Memory B cell (primary cell): ENCODE measurements around the gene UNKL.

ENCODE experiments used
- ATAC-seq: fragments of 150-1000 bp; cut with Tn5 transposase; 2 replicates; pipeline ENCODE4 v1.10.0; 2021; ENCODE audit warnings: low read depth, mild to moderate bottlenecking, moderate library complexity
- DNase-seq, 2 donors: peaks; one replicate each; pipeline ENCODE4 v3.0.0; 2022; ENCODE audit warnings: low spot score in 2 of 2
- H3K27ac Mint-ChIP-seq: one replicate; pipeline ENCODE4 v1.8.0; 2022; ENCODE audit warnings: mild to moderate bottlenecking, moderate library complexity, mixed read lengths
- H3K27me3 Mint-ChIP-seq: one replicate; pipeline ENCODE4 v1.8.0; 2022; ENCODE audit warnings: mixed read lengths
- H3K36me3 Mint-ChIP-seq: one replicate; pipeline ENCODE4 v1.8.0; 2022; ENCODE audit warnings: mild to moderate bottlenecking, mixed read lengths
- H3K4me1 Mint-ChIP-seq: one replicate; pipeline ENCODE4 v1.8.0; 2022; ENCODE audit warnings: mixed read lengths
- H3K4me3 Mint-ChIP-seq: one replicate; pipeline ENCODE4 v1.8.0; 2022; ENCODE audit warnings: mild to moderate bottlenecking, moderate library complexity, mixed read lengths
- H3K9me3 Mint-ChIP-seq: one replicate; pipeline ENCODE4 v1.8.0; 2022; ENCODE audit warnings: mixed read lengths

The UNKL gene

GRCh38 chr16:1408171-1408837 lies 6.2 kb downstream of the UNKL start:
- peak; percentile 96 to 98 for DNase-seq
- H3K9me3 Mint-ChIP-seq = no peaks in the 10 kb centered on the region

GRCh38 chr16:1407753-1408152 lies 6.8 kb downstream of the UNKL start:
- Mint-ChIP-seq H3K4me1 (peaks cover 13% of the 10 kb centered on the region), H3K27ac (no peak overlapping the region), H3K27me3 (no peaks in the 10 kb centered on the region), H3K9me3 (no peaks in the 10 kb centered on the region), H3K4me3 (peak overlapping the region; percentile 87), H3K36me3 (peaks cover 7% of the 10 kb centered on the region)
- no peak for ATAC-seq
- no peak for DNase-seq

More at GRCh38 chr16:1408171-1408837, 6.2 kb downstream of the UNKL start:
- Mint-ChIP-seq H3K36me3 (peaks cover 3% of the 10 kb centered on the region), H3K27ac (peak overlapping the region; percentile 82), H3K4me3 (peak overlapping the region; percentile 87), H3K4me1 (peaks cover 12% of the 10 kb centered on the region), H3K27me3 (no peaks in the 10 kb centered on the region)
- peak; percentile 94 for ATAC-seq

GRCh38 chr16:1403733-1404132 lies 10.8 kb downstream of the UNKL start:
- Mint-ChIP-seq H3K36me3 (peaks cover 19% of the 10 kb centered on the region), H3K4me1 (peaks cover 7% of the 10 kb centered on the region), H3K27ac (no peak overlapping the region), H3K9me3 (no peaks in the 10 kb centered on the region), H3K27me3 (no peaks in the 10 kb centered on the region), H3K4me3 (no peak overlapping the region)
- ATAC-seq (no peak), DNase-seq (no peak)

- no peak for ATAC-seq
- H3K27ac Mint-ChIP-seq = no peak overlapping the region
- H3K9me3 Mint-ChIP-seq = no peaks in the 10 kb centered on the region
- DNase-seq = no peak
- H3K27me3 Mint-ChIP-seq = no peaks in the 10 kb centered on the region
- peaks cover 3% of the 10 kb centered on the region for H3K4me1 Mint-ChIP-seq
- no peak overlapping the region for H3K4me3 Mint-ChIP-seq
- H3K36me3 Mint-ChIP-seq = peaks cover 22% of the 10 kb centered on the region
These were observed 11.5 kb downstream of the UNKL start for GRCh38 chr16:1403036-1403435.

- DNase-seq (no peak), ATAC-seq (no peak)
- no peaks in the 10 kb centered on the region for H3K9me3 Mint-ChIP-seq
- peaks cover 3% of the 10 kb centered on the region for H3K4me1 Mint-ChIP-seq
- H3K36me3 Mint-ChIP-seq = peaks cover 24% of the 10 kb centered on the region
- H3K27me3 Mint-ChIP-seq = no peaks in the 10 kb centered on the region
- no peak overlapping the region for H3K27ac Mint-ChIP-seq
- H3K4me3 Mint-ChIP-seq = no peak overlapping the region
These were observed 12.7 kb downstream of the UNKL start for GRCh38 chr16:1401758-1402154.

- no peak overlapping the region for H3K4me3 Mint-ChIP-seq
- peaks cover 3% of the 10 kb centered on the region for H3K4me1 Mint-ChIP-seq
- no peaks in the 10 kb centered on the region for H3K9me3 Mint-ChIP-seq
- no peak overlapping the region for H3K27ac Mint-ChIP-seq
- ATAC-seq = no peak
- no peaks in the 10 kb centered on the region for H3K27me3 Mint-ChIP-seq
- no peak for DNase-seq
- H3K36me3 Mint-ChIP-seq = peaks cover 26% of the 10 kb centered on the region
These were observed 13.3 kb downstream of the UNKL start for GRCh38 chr16:1401061-1401757.

GRCh38 chr16:1398826-1399581 lies 15.5 kb downstream of the UNKL start:
- Mint-ChIP-seq H3K4me1 (peaks cover 3% of the 10 kb centered on the region), H3K9me3 (no peaks in the 10 kb centered on the region), H3K4me3 (no peak overlapping the region), H3K36me3 (peaks cover 26% of the 10 kb centered on the region), H3K27me3 (no peaks in the 10 kb centered on the region), H3K27ac (no peak overlapping the region)
- ATAC-seq (no peak), DNase-seq (no peak)

- Mint-ChIP-seq H3K27ac (no peak overlapping the region), H3K27me3 (no peaks in the 10 kb centered on the region), H3K36me3 (peaks cover 25% of the 10 kb centered on the region), H3K4me3 (no peak overlapping the region), H3K9me3 (no peaks in the 10 kb centered on the region), H3K4me1 (peaks cover 1% of the 10 kb centered on the region)
- ATAC-seq (no peak), DNase-seq (no peak)
These were observed 16.2 kb downstream of the UNKL start for GRCh38 chr16:1398351-1398750.

GRCh38 chr16:1397779-1398178 lies 16.7 kb downstream of the UNKL start:
- H3K36me3 Mint-ChIP-seq = peaks cover 21% of the 10 kb centered on the region
- no peak overlapping the region for H3K4me3 Mint-ChIP-seq
- H3K27me3 Mint-ChIP-seq = no peaks in the 10 kb centered on the region
- no peak overlapping the region for H3K27ac Mint-ChIP-seq
- ATAC-seq (no peak), DNase-seq (no peak)
- H3K9me3 Mint-ChIP-seq = no peaks in the 10 kb centered on the region
- H3K4me1 Mint-ChIP-seq = no peaks in the 10 kb centered on the region

GRCh38 chr16:1395444-1396031 lies 19.0 kb downstream of the UNKL start:
- Mint-ChIP-seq H3K4me3 (no peak overlapping the region), H3K4me1 (no peaks in the 10 kb centered on the region), H3K27me3 (no peaks in the 10 kb centered on the region), H3K27ac (no peak overlapping the region), H3K9me3 (no peaks in the 10 kb centered on the region), H3K36me3 (peaks cover 15% of the 10 kb centered on the region)
- DNase-seq (no peak), ATAC-seq (no peak)

- Mint-ChIP-seq H3K4me1 (no peaks in the 10 kb centered on the region), H3K36me3 (peaks cover 15% of the 10 kb centered on the region), H3K9me3 (no peaks in the 10 kb centered on the region), H3K4me3 (no peak overlapping the region), H3K27ac (no peak overlapping the region), H3K27me3 (no peaks in the 10 kb centered on the region)
- DNase-seq = no peak
- no peak for ATAC-seq
These were observed 20.0 kb downstream of the UNKL start for GRCh38 chr16:1394367-1394951.

- H3K27ac Mint-ChIP-seq = no peak overlapping the region
- H3K4me1 Mint-ChIP-seq = no peaks in the 10 kb centered on the region
- no peaks in the 10 kb centered on the region for H3K9me3 Mint-ChIP-seq
- no peak for DNase-seq
- H3K27me3 Mint-ChIP-seq = no peaks in the 10 kb centered on the region
- no peak for ATAC-seq
- H3K4me3 Mint-ChIP-seq = no peak overlapping the region
- peaks cover 13% of the 10 kb centered on the region for H3K36me3 Mint-ChIP-seq
These were observed 20.8 kb downstream of the UNKL start for GRCh38 chr16:1393613-1394176.

GRCh38 chr16:1392826-1393225 lies 21.7 kb downstream of the UNKL start:
- Mint-ChIP-seq H3K9me3 (no peaks in the 10 kb centered on the region), H3K4me3 (no peak overlapping the region), H3K4me1 (no peaks in the 10 kb centered on the region), H3K27me3 (no peaks in the 10 kb centered on the region), H3K27ac (no peak overlapping the region), H3K36me3 (peaks cover 12% of the 10 kb centered on the region)
- ATAC-seq (no peak), DNase-seq (no peak)
